ENCODE results near the gene S100A16.

S100A16 gene

DNA sequence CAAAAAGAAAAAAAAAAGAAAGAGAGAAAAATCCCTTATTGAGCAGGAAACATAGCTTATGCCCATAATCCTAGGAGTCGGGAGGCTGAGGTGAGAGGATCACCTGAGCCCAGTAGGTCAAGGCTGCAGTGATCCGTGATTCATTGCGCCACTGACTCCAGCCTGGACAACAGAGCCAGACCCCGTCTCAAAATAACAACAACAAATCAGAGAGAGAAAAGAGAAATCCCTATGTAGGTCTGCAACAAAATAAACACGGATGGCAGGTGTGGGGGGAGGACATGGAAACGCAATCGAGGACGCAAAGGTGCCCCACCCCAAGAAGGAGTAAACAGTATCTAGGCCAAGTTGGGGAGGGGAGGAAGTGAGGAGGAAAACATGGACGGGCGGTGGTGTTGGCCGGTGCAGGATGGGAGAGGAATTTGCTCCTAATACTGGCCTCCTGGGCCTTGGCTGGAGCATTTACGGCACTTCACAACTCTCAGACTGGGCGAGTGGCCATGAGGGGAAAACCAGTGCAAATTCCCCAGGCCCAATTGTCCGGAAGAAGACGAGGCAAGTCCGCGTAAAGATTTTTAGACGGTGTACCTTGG, 20.3 kb upstream of the S100A16 start:
- no peak for DNase-seq (ENCODE audit: low read depth in 1 of 2, low spot score in 1 of 2)
- in situ Hi-C loops (cut with HindIII; ENCODE audit: low pct_unique_long_range_greater_than_20kb, low sequenced_read_pairs): no loop called here
- no peak for TF ChIP-seq JUND (IDR thresholded peaks at IDR 0.05; ENCODE audit: low read depth)

DNA sequence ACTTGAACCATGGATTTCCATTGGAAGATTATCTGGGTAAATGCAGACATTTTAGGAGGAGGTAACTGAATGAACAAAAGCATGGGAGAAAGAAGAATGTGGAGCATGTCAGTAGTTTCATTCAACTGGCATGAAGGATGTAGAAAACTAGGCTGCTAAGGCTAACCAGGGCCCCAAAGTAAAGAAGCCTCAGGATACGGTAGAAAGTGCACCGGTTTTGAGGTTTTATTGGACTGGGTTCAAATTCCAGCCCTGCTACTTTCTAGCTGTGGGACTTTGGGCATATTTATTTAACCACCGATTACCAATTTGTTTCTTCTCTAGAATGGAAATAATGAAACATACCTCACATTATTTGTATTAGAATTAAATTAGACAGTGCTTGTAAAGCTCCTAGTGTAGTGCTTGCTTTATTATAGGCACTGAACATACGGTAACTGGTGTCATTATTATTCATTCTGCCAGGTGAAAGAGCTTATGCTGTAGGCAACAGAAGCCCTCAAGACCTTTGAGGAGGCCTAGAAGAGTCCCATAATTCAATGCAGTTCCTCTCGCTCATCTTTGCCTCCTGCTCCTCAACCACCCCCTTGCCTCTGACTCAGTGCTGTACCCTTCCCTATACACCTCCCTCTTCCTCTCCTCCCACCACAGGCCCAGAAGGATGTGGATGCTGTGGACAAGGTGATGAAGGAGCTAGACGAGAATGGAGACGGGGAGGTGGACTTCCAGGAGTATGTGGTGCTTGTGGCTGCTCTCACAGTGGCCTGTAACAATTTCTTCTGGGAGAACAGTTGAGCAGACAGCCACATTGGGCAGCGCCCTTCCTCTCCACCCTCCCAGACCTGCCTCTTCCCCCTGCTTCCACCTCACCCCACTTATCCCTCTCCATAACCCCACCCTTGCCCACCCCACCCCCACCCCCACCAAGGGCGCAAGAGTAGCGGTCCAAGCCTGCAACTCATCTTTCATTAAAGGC, 18.4 kb upstream of the S100A16 start:
- DNase-seq (ENCODE audit: low read depth in 1 of 2, low spot score in 1 of 2): peak; percentile 67 to 92
- TF ChIP-seq JUND (IDR thresholded peaks at IDR 0.05; ENCODE audit: low read depth): no peak

DNA sequence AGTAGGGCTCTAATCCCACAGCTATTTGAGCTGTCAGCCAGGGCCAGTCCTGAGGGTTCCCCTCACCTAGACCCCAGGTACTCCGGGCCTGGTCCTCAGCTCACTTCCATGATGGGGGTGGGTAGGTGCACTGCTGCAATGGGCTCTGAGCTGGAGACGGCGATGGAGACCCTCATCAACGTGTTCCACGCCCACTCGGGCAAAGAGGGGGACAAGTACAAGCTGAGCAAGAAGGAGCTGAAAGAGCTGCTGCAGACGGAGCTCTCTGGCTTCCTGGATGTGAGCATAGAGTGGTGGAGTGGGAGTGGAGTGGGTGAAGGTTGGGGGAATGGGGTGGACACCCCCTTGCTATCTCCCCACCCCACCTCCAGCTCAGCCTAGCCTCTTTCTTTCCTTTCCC, 17.4 kb upstream of the S100A16 start:
- DNase-seq (ENCODE audit: low read depth in 1 of 2, low spot score in 1 of 2): no peak
- no peak for TF ChIP-seq JUND (IDR thresholded peaks at IDR 0.05; ENCODE audit: low read depth)
- in situ Hi-C loops (cut with HindIII; ENCODE audit: low pct_unique_long_range_greater_than_20kb, low sequenced_read_pairs): no loop called here

More for the DNA sequence above, 18.4 kb upstream of the S100A16 start:
- in situ Hi-C loops (cut with HindIII; ENCODE audit: low pct_unique_long_range_greater_than_20kb, low sequenced_read_pairs): no loop called here

- in situ Hi-C loops (cut with HindIII; ENCODE audit: low pct_unique_long_range_greater_than_20kb, low sequenced_read_pairs): no loop called here
- no peak for TF ChIP-seq JUND (IDR thresholded peaks at IDR 0.05; ENCODE audit: low read depth)
- DNase-seq (ENCODE audit: low read depth in 1 of 2, low spot score in 1 of 2): no peak
Measured at GRCh38 chr1:153629971-153630370, 17.0 kb upstream of the S100A16 start.

GRCh38 chr1:153629343-153629665, 16.4 kb upstream of the S100A16 start:
- in situ Hi-C loops (cut with HindIII; ENCODE audit: low pct_unique_long_range_greater_than_20kb, low sequenced_read_pairs): no loop called here
- no peak for DNase-seq (ENCODE audit: low read depth in 1 of 2, low spot score in 1 of 2)
- no peak for TF ChIP-seq JUND (IDR thresholded peaks at IDR 0.05; ENCODE audit: low read depth)

DNA sequence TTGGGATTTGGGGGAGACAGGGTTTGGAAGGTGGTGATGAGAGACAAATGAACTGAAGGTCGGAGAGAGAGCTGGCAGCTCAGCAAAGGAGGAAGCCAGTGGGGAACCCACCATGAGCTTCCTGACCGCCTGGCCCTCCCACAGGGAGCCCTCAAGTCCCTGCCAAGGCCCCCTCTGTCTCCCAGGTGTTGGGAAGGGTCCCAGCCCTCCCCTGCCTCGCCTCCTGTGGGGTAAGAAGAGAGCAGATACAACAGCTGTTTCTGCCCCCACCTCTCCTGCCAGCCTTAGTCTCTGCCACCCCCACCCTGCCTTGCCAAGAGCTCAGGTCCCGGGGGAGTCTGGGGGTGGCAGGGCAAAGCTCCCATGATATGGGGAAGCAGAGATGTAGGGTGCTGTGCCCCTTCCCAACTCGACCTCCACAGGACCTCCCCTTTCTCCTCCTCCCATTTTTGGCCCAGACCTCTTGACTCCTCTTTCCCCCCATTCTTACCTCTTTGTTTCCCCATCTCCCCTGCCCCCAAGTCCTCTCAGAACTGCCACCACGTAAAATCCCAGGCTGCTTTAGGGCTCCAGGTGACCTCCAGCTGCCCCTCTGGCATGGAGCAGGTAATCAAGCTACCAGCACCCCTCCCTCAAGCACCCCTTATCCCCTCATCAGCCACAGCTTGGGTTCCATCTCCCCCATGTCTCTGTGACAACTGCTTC, 15.9 kb upstream of the S100A16 start:
- DNase-seq (ENCODE audit: low read depth in 1 of 2, low spot score in 1 of 2): no peak
- in situ Hi-C loops (cut with HindIII; ENCODE audit: low pct_unique_long_range_greater_than_20kb, low sequenced_read_pairs): no loop called here
- no peak for TF ChIP-seq JUND (IDR thresholded peaks at IDR 0.05; ENCODE audit: low read depth)

DNA sequence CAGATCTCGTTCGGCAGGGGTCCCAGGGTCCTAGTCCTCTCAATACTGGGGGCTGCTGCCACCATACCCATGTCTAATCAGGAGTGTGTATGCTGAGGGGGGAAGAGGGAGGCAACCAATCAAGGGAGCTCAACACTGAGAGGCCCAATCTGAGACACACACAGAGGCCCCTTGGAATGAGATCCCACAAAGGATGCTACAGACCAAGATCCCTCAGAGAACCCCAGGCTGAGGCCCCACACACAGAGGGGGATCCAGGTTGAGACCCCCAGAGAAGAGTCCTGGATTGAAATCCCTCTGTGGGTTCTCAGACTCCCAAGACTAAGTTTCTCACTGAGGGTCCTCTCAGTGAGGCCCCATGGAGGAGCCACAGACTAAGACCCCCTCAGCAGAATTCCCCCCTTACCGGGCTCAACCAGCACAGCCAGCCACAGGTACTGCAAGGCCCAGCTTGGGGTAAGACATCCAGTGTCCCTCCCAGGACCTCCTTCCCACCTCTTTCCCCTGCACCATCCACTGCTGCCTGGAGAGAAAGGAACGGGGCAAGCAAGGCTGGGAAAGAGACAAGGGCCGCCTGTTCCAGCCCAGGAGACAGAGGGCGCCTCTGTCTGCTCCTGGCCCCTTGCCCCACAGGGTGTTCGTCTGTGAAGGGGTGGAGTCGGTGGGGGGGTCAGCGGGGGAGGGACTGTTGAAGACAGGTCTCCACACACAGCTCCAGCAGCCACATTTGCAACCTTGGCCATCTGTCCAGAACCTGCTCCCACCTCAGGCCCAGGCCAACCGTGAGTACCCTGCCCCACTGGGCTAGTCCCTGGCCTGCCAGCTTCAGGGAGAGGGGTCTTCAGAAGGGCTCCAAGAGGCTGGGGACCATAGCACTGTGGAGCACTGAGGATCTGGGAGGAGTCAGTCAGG, 15.0 kb upstream of the S100A16 start, which contains the start of gene S100A1:
TSS of gene S100A1 (plus strand) at position 720 of the 912 bp plus-strand sequence. CDS start 2,088 bp downstream, outside the sequence.
- peak in 1 of 2 experiments; percentile 85 for DNase-seq (ENCODE audit: low read depth in 1 of 2, low spot score in 1 of 2)
- in situ Hi-C loops (cut with HindIII; ENCODE audit: low pct_unique_long_range_greater_than_20kb, low sequenced_read_pairs): no loop called here
- no peak for TF ChIP-seq JUND (IDR thresholded peaks at IDR 0.05; ENCODE audit: low read depth)

DNA sequence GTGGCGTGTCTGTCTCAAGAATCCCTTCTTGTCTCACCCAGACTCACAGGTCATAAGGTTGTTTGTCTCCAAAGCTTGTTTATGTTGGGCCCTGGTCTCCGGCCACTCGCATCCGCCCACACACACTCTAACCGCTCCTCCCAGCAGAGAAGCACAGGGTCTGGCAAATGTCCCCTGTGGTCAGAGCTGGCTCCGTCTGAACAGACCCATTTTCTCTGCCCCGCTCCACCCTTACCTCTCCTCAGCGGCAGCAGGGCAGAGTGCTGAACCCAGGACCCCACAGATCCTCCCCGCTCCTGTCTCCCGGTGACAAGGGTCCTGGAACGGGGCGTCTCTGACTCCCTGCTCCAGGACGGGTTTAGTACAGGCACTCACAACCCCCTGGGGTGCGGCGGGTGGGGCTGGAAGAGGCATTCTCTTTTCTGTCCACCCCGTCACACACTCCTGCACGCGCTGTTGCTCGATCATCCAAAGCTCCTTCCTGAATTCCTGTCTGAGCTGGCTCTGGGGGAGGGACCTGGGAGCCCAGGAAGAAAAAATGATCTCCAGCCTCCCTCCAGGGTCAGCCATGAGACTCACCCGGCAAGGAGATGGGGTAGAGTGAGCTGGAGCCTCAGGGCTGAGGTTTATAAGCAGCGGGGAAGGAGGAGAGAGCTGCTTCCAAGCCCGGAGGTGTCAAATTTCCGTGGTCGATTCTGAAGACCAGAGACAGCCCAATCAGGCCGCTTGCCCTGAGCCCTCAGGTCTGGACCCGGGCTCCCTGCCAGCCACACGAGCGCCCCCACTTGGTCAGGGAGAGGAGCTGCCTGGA, 14.2 kb upstream of the S100A16 start, which contains the start of gene S100A13:
TSS of gene S100A13 (minus strand) at position 602 of the 811 bp plus-strand sequence. CDS start 1,033 bp downstream, outside the sequence.
- DNase-seq (ENCODE audit: low read depth in 1 of 2, low spot score in 1 of 2): peak; percentile 70 to 96
- no peak for TF ChIP-seq JUND (IDR thresholded peaks at IDR 0.05; ENCODE audit: low read depth)
- in situ Hi-C loops (cut with HindIII; ENCODE audit: low pct_unique_long_range_greater_than_20kb, low sequenced_read_pairs): no loop called here

DNA sequence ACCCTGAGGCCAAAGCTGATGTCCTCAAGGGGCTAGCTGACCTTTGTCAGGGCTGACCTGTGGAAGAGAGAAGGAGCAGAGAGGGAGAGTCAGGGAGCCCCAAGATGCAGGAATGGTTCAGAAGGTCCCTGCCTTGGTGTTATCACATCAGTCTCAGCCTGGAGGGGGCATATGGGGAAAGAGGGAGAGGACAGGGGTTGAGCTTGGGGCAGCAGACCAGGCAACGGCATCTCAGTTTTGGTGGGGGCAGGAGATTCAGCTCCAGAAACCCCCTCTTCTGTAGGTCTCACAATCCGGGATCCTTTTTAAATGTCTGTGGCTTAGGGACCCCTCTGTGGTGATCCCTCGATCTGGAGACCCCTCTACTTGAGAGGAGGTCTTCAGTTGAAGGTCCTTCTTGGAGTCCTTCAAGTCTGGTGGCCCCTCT, 13.6 kb upstream of the S100A16 start:
- TF ChIP-seq JUND (IDR thresholded peaks at IDR 0.05; ENCODE audit: low read depth): no peak
- in situ Hi-C loops (cut with HindIII; ENCODE audit: low pct_unique_long_range_greater_than_20kb, low sequenced_read_pairs): no loop called here
- DNase-seq (ENCODE audit: low read depth in 1 of 2, low spot score in 1 of 2): no peak

DNA sequence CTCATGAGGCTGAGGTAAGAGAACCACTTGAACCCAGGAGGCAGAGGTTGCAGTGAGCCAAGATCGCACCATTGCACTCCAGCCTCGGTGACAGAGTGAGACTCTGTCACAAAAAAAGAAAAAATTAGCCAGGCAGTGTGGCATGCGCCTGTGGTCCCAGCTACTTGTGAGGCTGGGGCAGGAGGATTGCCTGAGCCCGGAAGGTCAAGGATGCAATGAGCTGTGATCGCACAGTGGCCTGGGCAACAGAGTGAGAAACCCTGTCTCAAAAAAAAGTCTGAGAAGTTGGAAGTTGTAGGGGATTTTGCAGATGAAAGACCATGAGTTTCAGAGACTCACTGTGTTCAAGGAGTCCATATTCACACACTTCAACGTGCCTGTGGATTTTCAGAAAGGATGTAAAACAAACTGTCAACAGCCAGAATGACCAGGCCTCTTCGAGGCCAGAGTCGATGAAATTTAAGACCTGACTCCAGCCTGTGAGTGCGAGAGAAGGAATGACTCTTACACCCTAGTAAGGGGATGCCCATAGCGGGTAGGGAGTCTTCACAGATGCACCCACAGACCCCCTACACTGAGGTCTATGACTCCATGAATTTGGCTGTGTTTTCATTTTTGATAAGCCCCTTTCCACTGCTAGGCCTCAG, 12.2 kb upstream of the S100A16 start:
- no peak for DNase-seq (ENCODE audit: low read depth in 1 of 2, low spot score in 1 of 2)
- no peak for TF ChIP-seq JUND (IDR thresholded peaks at IDR 0.05; ENCODE audit: low read depth)
- in situ Hi-C loops (cut with HindIII; ENCODE audit: low pct_unique_long_range_greater_than_20kb, low sequenced_read_pairs): no loop called here

GRCh38 chr1:153623101-153623500, 10.2 kb upstream of the S100A16 start:
- no peak for TF ChIP-seq JUND (IDR thresholded peaks at IDR 0.05; ENCODE audit: low read depth)
- in situ Hi-C loops (cut with HindIII; ENCODE audit: low pct_unique_long_range_greater_than_20kb, low sequenced_read_pairs): no loop called here
- DNase-seq (ENCODE audit: low read depth in 1 of 2, low spot score in 1 of 2): no peak

All from T47D (cell line).